H1 (cell line): ENCODE data around the gene SHISAL1. TPM values are rescaled to one million over a fixed set of nuclear protein-coding genes. Genes with fewer than 3 reads are reported as not detected.

ENCODE experiments used
- CTCF ChIA-PET: fragments of 300-600 bp; sonication (Branson Sonifier 250); formaldehyde crosslinking; loops from one replicate; lab custom pipeline; 2021; ENCODE audit not compliant: partially characterized antibody; lab: Charles Lee
- POLR2A ChIA-PET: fragments of 300-600 bp; sonication (Branson Sonifier 250); formaldehyde crosslinking; loops from one replicate; lab custom pipeline; 2021; ENCODE audit warnings: inconsistent platforms; ENCODE audit not compliant: partially characterized antibody; lab: Charles Lee
- DNase-seq, 2 experiments: peaks; one replicate each; pipeline versions ENCODE4 v3.0.0 to v3.0.0-alpha.2; 2010 to 2022; ENCODE audit warnings: low spot score in 2 of 2, low read depth in 1 of 2, mixed read lengths in 1 of 2
- FAIRE-seq: peaks from 2 replicates; lab custom pipeline; 2011; peaks lifted over from hg19 to GRCh38; lab: Jason Lieb, UNC
- H2AFZ ChIP-seq: 2 replicates; pipeline ENCODE4 v1.8.1; 2012; ENCODE audit warnings: low read length, inconsistent platforms
- H2AK5ac ChIP-seq: 2 replicates; pipeline ENCODE4 v1.6.1; 2013; ENCODE audit warnings: low read depth, low read length
- H2BK120ac ChIP-seq: replicated peaks from 2 replicates; pipeline ENCODE3; 2013; ENCODE audit warnings: low read depth, low read length, inconsistent platforms
- H2BK12ac ChIP-seq: 2 replicates; pipeline ENCODE4 v1.6.1; 2013; ENCODE audit warnings: low read depth, low read length
- H2BK15ac ChIP-seq: 2 replicates; pipeline ENCODE4 v1.6.1; 2013; ENCODE audit warnings: low read length
- H2BK20ac ChIP-seq: 2 replicates; pipeline ENCODE4 v1.6.1; 2013; ENCODE audit warnings: low read length
- H2BK5ac ChIP-seq: 2 replicates; pipeline ENCODE4 v1.6.1; 2013; ENCODE audit warnings: low read depth, low read length
- H3K14ac ChIP-seq: 2 replicates; pipeline ENCODE4 v1.6.1; 2013; ENCODE audit warnings: inconsistent platforms; ENCODE audit not compliant: insufficient read length
- H3K18ac ChIP-seq: 2 replicates; pipeline ENCODE4 v1.6.1; 2013; ENCODE audit warnings: low read length; ENCODE audit errors: extremely low read depth
- H3K23ac ChIP-seq: 2 replicates; pipeline ENCODE4 v1.6.1; 2013; ENCODE audit warnings: inconsistent platforms; ENCODE audit not compliant: insufficient read length
- H3K23me2 ChIP-seq: 2 replicates; pipeline ENCODE4 v1.6.1; 2013; ENCODE audit warnings: low read depth, low read length
- H3K27ac ChIP-seq: 2 replicates; pipeline ENCODE4 v1.6.1; 2011; ENCODE audit warnings: low read depth, low read length, inconsistent platforms
- H3K27me3 ChIP-seq, 4 experiments: replicated peaks in 1 of 4; 1 replicate in 1 of 4; 2 replicates in 3 of 4; pipeline versions ENCODE4 v1.6.1 to v1.8.1; 2011 to 2013; ENCODE audit warnings: low read length in 3 of 4, mild to moderate bottlenecking in 3 of 4, inconsistent platforms in 2 of 4, mixed read lengths in 2 of 4, moderate library complexity in 1 of 4; ENCODE audit not compliant: control insufficient read depth in 3 of 4, insufficient read depth in 3 of 4; ENCODE audit errors: extremely low read depth in 1 of 4
- H3K36me3 ChIP-seq, 4 experiments: 2 replicates each; pipeline versions ENCODE4 v1.6.1 to v1.8.1; 2011 to 2013; ENCODE audit warnings: mild to moderate bottlenecking in 4 of 4, low read length in 3 of 4, moderate library complexity in 2 of 4, control low read depth in 1 of 4, inconsistent platforms in 1 of 4; ENCODE audit not compliant: insufficient read depth in 4 of 4, control insufficient read depth in 2 of 4
- H3K4ac ChIP-seq: replicated peaks from 2 replicates; pipeline ENCODE3; 2013; ENCODE audit warnings: low read length, low read depth, mixed read lengths, inconsistent platforms; ENCODE audit not compliant: insufficient read length
- H3K4me1 ChIP-seq, 4 experiments: replicated peaks in 1 of 4; 1 replicate in 1 of 4; 2 replicates in 3 of 4; pipeline versions ENCODE4 v1.6.1 to v1.8.1; 2011 to 2013; ENCODE audit warnings: low read length in 3 of 4, inconsistent platforms in 2 of 4, mixed read lengths in 1 of 4; ENCODE audit not compliant: insufficient read depth in 4 of 4, control insufficient read depth in 3 of 4
- H3K4me2 ChIP-seq, 2 experiments: 2 replicates each; pipeline versions ENCODE4 v1.6.1 to v1.8.1; 2011 to 2013; ENCODE audit warnings: low read depth in 2 of 2, low read length in 2 of 2, control low read depth in 1 of 2, inconsistent platforms in 1 of 2, mild to moderate bottlenecking in 1 of 2; ENCODE audit not compliant: insufficient read depth in 1 of 2
- H3K4me3 ChIP-seq, 4 experiments: fragments of 200-600, 300-600 bp in 1 of 4; sonication (generic), shearing (Covaris generic), sonication (Bioruptor Twin) in 1 of 4; 2 replicates each; pipeline versions ENCODE4 v1.5.1 to v1.8.1; 2011 to 2016; ENCODE audit warnings: low read length in 4 of 4, low read depth in 3 of 4, control low read depth in 2 of 4, inconsistent platforms in 2 of 4, mild to moderate bottlenecking in 2 of 4, mixed read lengths in 1 of 4, moderate library complexity in 1 of 4; ENCODE audit not compliant: insufficient read depth in 2 of 4; ENCODE audit errors: extremely low read depth in 1 of 4
- H3K56ac ChIP-seq: replicated peaks from 2 replicates; pipeline ENCODE3; 2013; ENCODE audit warnings: low read depth, mild to moderate bottlenecking, mixed read lengths, low read length, inconsistent platforms; ENCODE audit not compliant: insufficient read length
- H3K79me1 ChIP-seq: 2 replicates; pipeline ENCODE4 v1.6.1; 2013; ENCODE audit warnings: low read depth, low read length, control low read depth
- H3K79me2 ChIP-seq, 2 experiments: 2 replicates each; pipeline versions ENCODE4 v1.6.1 to v1.8.1; 2012 to 2013; ENCODE audit warnings: low read length in 2 of 2, mild to moderate bottlenecking in 2 of 2, inconsistent platforms in 1 of 2; ENCODE audit not compliant: insufficient read depth in 2 of 2, control insufficient read depth in 1 of 2
- H3K9ac ChIP-seq, 4 experiments: replicated peaks in 1 of 4; 1 replicate in 1 of 4; 2 replicates in 3 of 4; pipeline versions ENCODE4 v1.6.1 to v1.8.1; 2011 to 2013; ENCODE audit warnings: low read depth in 3 of 4, low read length in 3 of 4, control low read depth in 2 of 4, mild to moderate bottlenecking in 2 of 4, moderate library complexity in 2 of 4, inconsistent platforms in 1 of 4; ENCODE audit errors: extremely low read depth in 1 of 4
- H3K9me3 ChIP-seq, 2 experiments: 2 replicates each; pipeline versions ENCODE4 v1.6.1 to v1.8.1; 2012 to 2013; ENCODE audit warnings: mild to moderate bottlenecking in 2 of 2, moderate library complexity in 2 of 2, control low read depth in 1 of 2, inconsistent platforms in 1 of 2, low read depth in 1 of 2, low read length in 1 of 2, mixed read lengths in 1 of 2; ENCODE audit not compliant: insufficient read depth in 2 of 2
- H4K20me1 ChIP-seq, 2 experiments: replicated peaks in 1 of 2; 2 replicates each; pipeline versions ENCODE3 to v1.8.1; 2011 to 2013; ENCODE audit warnings: inconsistent platforms in 2 of 2, low read length in 2 of 2, mild to moderate bottlenecking in 1 of 2; ENCODE audit not compliant: insufficient read depth in 2 of 2, control insufficient read depth in 1 of 2
- H4K5ac ChIP-seq: 2 replicates; pipeline ENCODE4 v1.6.1; 2013; ENCODE audit warnings: low read length, low read depth, mixed read lengths, inconsistent platforms; ENCODE audit not compliant: insufficient read length
- H4K8ac ChIP-seq: 2 replicates; pipeline ENCODE4 v1.8.0; 2013; ENCODE audit warnings: mild to moderate bottlenecking, moderate library complexity, low read length, inconsistent platforms; ENCODE audit not compliant: insufficient read depth; ENCODE audit errors: extremely low read depth
- H4K91ac ChIP-seq: replicated peaks from 2 replicates; pipeline ENCODE3; 2013; ENCODE audit warnings: low read length, mixed read lengths, inconsistent platforms; ENCODE audit not compliant: insufficient read length
- CHD1 ChIP-seq: IDR thresholded peaks from 2 replicates; pipeline ENCODE4 v1.6.1; 2012; ENCODE audit warnings: low read depth, low read length, improper control_type of control experiment
- EGR1 ChIP-seq: IDR thresholded peaks from 2 replicates; pipeline ENCODE4 v1.6.1; 2011; ENCODE audit warnings: low read depth, low read length, borderline replicate concordance
- GABPA ChIP-seq: IDR thresholded peaks from 2 replicates; pipeline ENCODE4 v1.6.1; 2011; ENCODE audit warnings: mild to moderate bottlenecking, low read length, moderate library complexity, borderline replicate concordance; ENCODE audit not compliant: insufficient read depth
- KDM5A ChIP-seq: fragments of 200-600 bp; IDR thresholded peaks from 2 replicates; pipeline ENCODE4 v1.7.1; 2012; ENCODE audit warnings: mild to moderate bottlenecking, low read length, inconsistent platforms, mixed read lengths
- NANOG ChIP-seq: IDR thresholded peaks from 2 replicates; pipeline ENCODE4 v1.6.1; 2011; ENCODE audit warnings: low read length, low read depth, mild to moderate bottlenecking, inconsistent platforms; ENCODE audit not compliant: insufficient read depth, poor library complexity, severe bottlenecking
- RNF2 ChIP-seq: fragments of 200-900, 300-1000 bp; sonication (generic); IDR thresholded peaks from 2 replicates; pipeline ENCODE4 v1.7.1; 2016; ENCODE audit warnings: borderline replicate concordance, low read depth, mild to moderate bottlenecking, antibody characterized with exemption, low read length; ENCODE audit not compliant: poor library complexity, severe bottlenecking; ENCODE audit errors: missing control alignments
- SIN3A ChIP-seq, 2 experiments: IDR thresholded peaks in 1 of 2; conservative IDR thresholded peaks in 1 of 2; 2 replicates each; pipeline ENCODE4 v1.6.1; 2011 to 2012; ENCODE audit warnings: low read length in 2 of 2, improper control_type of control experiment in 1 of 2, low read depth in 1 of 2, mild to moderate bottlenecking in 1 of 2
- SIRT6 ChIP-seq: IDR thresholded peaks from one replicate; pipeline ENCODE4 v1.7.1; 2012; ENCODE audit warnings: low read length, inconsistent platforms
- TCF12 ChIP-seq: IDR thresholded peaks from 2 replicates; pipeline ENCODE4 v1.6.1; 2011; ENCODE audit warnings: low read depth, mild to moderate bottlenecking, low read length
- WGBS, 2 experiments: shearing (Covaris generic) in 1 of 2; methylation state at CpG; one replicate each; pipeline versions ENCODE4 v1.1.6 to v1.1.7; 2013 to 2015; ENCODE audit warnings: low lambda C conversion rate in 2 of 2, mixed read lengths in 2 of 2, inconsistent platforms in 1 of 2, low coverage in 1 of 2, missing lambda C conversion rate in 1 of 2; ENCODE audit not compliant: insufficient replicate concordance in 2 of 2, insufficient coverage in 1 of 2, insufficient read length in 1 of 2; ENCODE audit errors: extremely low coverage in 1 of 2, missing lambda C conversion rate in 1 of 2; 5-methylcytosine and 5-hydroxymethylcytosine counted together
- polyA plus RNA-seq, 7 experiments: library from polyadenylated mRNA; depleted of rRNA in 3 of 7; stranded (reverse) in 5 of 7; unstranded in 2 of 7; fragments of >200 nt in 5 of 7; fragments of 200-250 nt in 2 of 7; gene quantifications; 1 replicate in 5 of 7; 2 replicates in 1 of 7; 4 replicates in 1 of 7; pipeline versions ENCODE4 v1.2.1 to v1.2.3, GENCODE V29; 2011 to 2013; ENCODE audit warnings: missing spikeins in 2 of 7, mixed read lengths in 2 of 7
- total RNA-seq: library from RNA; stranded (reverse); fragmentation: NEBNext Ultra II Directional; extraction: Animal tissue kit (Norgen Biotek cat#: 25700); gene quantifications from 2 replicates; pipeline ENCODE4 v1.2.1, GENCODE V29; 2021
- TF ChIP-seq, protein P1 (sequence below): IDR thresholded peaks from 2 replicates; pipeline ENCODE4 v1.6.1; 2012; ENCODE audit warnings: inconsistent platforms

Gene SHISAL1
- total and polyA plus RNA-seq, 2 of the 8 experiments (the other 6 are each of a cell fraction or from before 2014, with no cell fraction given): 3.7 to 5.8 TPM

DNA sequence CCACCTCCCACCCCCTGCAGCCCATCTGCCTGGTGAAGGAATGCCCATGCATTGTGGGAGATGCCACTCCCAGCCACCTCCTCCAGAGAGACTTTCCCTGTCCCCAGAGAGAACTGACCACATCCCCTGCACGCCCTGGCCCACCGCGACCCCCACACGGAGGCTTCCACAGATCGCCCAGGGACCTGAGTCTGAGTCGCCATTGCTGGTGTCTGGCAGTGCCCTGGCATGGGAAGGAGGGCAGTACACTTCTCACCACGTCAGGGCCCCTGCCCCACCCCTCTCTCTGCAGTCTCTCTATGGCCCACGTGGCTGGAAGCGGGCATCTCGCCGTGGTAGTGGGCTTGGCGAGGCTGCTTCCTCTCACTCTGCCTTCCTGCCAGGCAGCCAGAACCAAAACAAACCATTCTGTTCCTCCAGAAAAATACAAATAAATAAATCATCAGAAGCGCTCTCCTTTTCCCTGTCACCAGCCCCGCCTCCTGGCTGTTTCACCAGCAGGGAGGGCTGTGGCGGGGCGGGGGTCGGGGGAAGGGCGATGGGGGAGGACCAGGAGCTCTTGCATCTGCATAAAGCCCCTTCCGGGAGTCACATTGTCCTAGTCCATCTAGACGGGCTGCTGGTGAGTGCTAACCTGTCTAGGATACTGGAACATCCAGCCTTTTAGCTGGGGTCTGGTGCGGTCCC is 20.9 kb downstream of the SHISAL1 start:
- DNase-seq: no peak
- TF ChIP-seq KDM5A: no peak
- no peak for TF ChIP-seq TCF12
- no peak for TF ChIP-seq CHD1
- no peak for TF ChIP-seq NANOG
- TF ChIP-seq GABPA: no peak
- TF ChIP-seq, protein P1, sequence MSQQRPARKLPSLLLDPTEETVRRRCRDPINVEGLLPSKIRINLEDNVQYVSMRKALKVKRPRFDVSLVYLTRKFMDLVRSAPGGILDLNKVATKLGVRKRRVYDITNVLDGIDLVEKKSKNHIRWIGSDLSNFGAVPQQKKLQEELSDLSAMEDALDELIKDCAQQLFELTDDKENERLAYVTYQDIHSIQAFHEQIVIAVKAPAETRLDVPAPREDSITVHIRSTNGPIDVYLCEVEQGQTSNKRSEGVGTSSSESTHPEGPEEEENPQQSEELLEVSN: no peak
- no peak for TF ChIP-seq SIN3A (conservative IDR thresholded peaks at IDR 0.05 in 1 of 2, IDR thresholded peaks at IDR 0.05 in 1 of 2; ENCODE audit: low read depth in 1 of 2, low read length in 2 of 2)
- TF ChIP-seq SIRT6: no peak
- TF ChIP-seq RNF2: no peak
- no peak for TF ChIP-seq EGR1

More for the DNA sequence above, 20.9 kb downstream of the SHISAL1 start:
- H3K9me3 ChIP-seq: peaks cover 2 to 4% of the 10 kb centered on the region in 2 experiments; a peak in 1 of 4 replicates
- H3K27me3 ChIP-seq: no peaks in the 10 kb centered on the region; a peak in 1 of 7 replicates
- peaks cover 2 to 16% (median 10%) of the 10 kb centered on the region in 4 experiments for H3K4me1 ChIP-seq
- H3K4me2 ChIP-seq: peak overlapping the region in 1 of 2 experiments; percentile 25; a peak in 1 of 4 replicates
- H3K9ac ChIP-seq: no peak overlapping the region
- peak overlapping the region; percentile 71 for H3K4ac ChIP-seq
- H2AFZ ChIP-seq: no peak overlapping the region
- H3K23me2 ChIP-seq: no peaks in the 10 kb centered on the region
- peak overlapping the region; percentile 28 for H4K8ac ChIP-seq
- H2BK5ac ChIP-seq: peak overlapping the region; percentile 85
- ChIA-PET POLR2A (interaction anchor here (1.2 kb wide), 1 partner anchor 8 kb away, joined by 3 read pairs; no protein-coding TSS in a partner anchor), CTCF (interaction anchor here (1.0 kb wide), 1 partner anchor 10 kb away, joined by 3 read pairs; no protein-coding TSS in a partner anchor)
- H3K4me3 ChIP-seq: no peak overlapping the region
- no peaks in the 10 kb centered on the region for H3K79me1 ChIP-seq
- no peaks in the 10 kb centered on the region for H4K20me1 ChIP-seq
- H3K36me3 ChIP-seq: no peaks in the 10 kb centered on the region
- H2BK12ac ChIP-seq: peak overlapping the region; percentile 91; the same call in 1 of the 2 replicates
- peak overlapping the region; percentile 38; the same call in 1 of the 2 replicates for H3K18ac ChIP-seq
- H3K27ac ChIP-seq: no peak overlapping the region
- no peak overlapping the region for H3K23ac ChIP-seq
- no peak overlapping the region for H4K5ac ChIP-seq
- H3K79me2 ChIP-seq: no peaks in the 10 kb centered on the region
- peak overlapping the region; percentile 33; the same call in 1 of the 2 replicates for H2AK5ac ChIP-seq
- no peak overlapping the region for H3K56ac ChIP-seq
- no peak overlapping the region for H3K14ac ChIP-seq
- no peak overlapping the region for H2BK120ac ChIP-seq
- 81% methylated on average over 18 of the region's 21 CpGs; no CpG with 5 or more reads in 1 of the 2 experiments for WGBS, 2 experiments
- FAIRE-seq: no peak
- peak overlapping the region; percentile 86; the same call in 1 of the 2 replicates for H2BK20ac ChIP-seq
- H2BK15ac ChIP-seq: peak overlapping the region; percentile 95
- H4K91ac ChIP-seq: peak overlapping the region; percentile 70
